ENCODE results near the gene SH3BP2.

The SH3BP2 gene

DNA sequence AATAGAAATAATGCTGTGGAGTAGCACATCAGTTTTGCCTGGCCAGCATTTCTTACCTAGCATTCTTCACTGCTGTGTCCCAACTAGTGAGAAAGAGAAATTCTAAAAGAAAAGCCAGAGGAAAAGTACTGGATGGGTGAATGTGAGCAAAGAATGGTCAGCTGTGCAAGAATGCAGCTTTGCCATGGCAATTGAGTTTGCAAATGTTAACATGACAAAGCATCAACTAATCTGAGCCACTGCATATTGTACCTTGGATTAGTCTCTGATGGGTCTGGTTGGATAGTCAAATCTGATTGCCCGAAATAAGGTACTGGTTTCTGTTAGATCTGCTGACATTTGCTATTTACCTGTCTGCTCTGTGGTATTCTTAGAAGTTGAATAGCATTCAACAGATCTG is 89.5 kb downstream of the SH3BP2 start:
- no peak for DNase-seq

DNA sequence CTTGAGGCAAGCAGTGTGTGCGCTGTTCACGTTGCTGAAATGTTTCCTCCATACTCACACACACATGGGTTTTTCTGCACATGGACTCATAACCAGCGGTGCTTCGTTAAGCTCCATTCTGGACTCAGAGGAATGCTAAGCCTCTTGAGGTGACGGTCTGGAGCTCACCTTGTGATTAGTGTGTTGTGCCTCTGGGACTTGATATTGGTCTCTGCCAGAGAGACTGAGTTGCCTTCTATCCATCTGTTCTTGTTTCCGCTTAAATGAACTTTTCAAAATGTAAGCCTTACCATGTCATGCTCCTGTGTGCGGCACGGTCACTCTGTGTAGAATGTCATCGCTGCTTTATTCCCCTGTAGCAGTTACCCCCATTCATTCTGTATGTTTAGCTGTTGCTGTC is 93.3 kb downstream of the SH3BP2 start:
- no peak for DNase-seq

- DNase-seq, result no peak
Measured at GRCh38 chr4:2886622-2887021, 93.7 kb downstream of the SH3BP2 start.

DNA sequence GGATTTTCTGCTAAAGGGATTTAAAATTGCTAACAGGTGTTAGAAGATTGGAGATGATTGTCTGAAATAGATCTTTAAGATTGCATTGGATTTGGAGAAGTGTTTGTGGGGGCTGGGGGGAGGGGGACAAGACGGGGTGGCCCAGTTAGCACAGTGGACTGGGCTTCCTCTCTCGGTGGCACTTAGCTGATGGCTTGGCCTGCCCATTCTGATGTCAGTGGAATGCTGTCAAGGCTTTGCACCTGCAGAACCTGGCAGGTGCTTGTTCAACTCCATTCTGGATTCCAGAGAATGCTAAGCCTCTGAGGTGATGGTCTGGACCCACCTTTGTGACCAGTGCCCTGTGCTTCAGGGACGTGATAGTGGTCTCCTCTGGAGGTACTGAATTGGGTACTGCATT is 94.5 kb downstream of the SH3BP2 start:
- no peak for DNase-seq

DNA sequence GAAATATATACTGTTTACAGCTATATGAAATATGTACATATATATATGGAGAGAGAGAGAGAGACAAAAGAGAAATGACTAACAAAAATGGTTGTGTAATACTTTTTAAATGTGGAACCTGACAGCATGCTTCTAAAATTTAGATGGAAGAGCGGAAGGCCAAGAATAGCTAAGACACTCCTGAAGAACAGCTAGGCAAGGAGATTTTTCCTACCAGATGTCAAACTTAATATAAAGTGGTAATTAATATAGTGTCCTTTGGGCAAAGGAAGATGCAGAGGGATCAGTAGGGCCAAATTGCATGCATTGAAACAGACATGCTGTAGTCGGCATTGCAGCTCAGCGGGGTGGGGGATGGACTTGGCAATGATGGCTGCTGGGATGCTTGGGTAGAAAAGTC is 96.0 kb downstream of the SH3BP2 start:
- no peak for DNase-seq
